ENCODE results near the gene GALP.

GRCh38 chr19:56146904-56147303 lies 28.9 kb upstream of the GALP start:
- TF ChIP-seq GATA2 (IDR thresholded peaks at IDR 0.05; ENCODE audit: low read depth, low read length) (no peak), GATA3 (IDR thresholded peaks at IDR 0.05; ENCODE audit: low read depth, low read length) (no peak)
